GM12878 (cell line): ENCODE measurements around the gene TYW1B. TPM values are rescaled to one million over a fixed set of nuclear protein-coding genes. Genes with fewer than 3 reads are reported as not detected.
"Not testable (repeated sequence)": the region's sequence is repeated elsewhere in the genome, so short reads cannot be mapped to it uniquely, and the experiment has no call there.

Experiments
- ATAC-seq: fragments of 200-7000 bp; cut with Tn5 transposase; 3 replicates; pipeline ENCODE4 v1.9.1; 2020; ENCODE audit warnings: mild to moderate bottlenecking, moderate library complexity
- BruUV-seq: library from RNA; stranded (reverse); fragments of 400-500 nt; replicated peaks from 2 replicates; lab custom pipeline; 2021; lab: Mats Ljungman, UMichigan
- CTCF ChIA-PET: fragments of 300-600 bp; sonication (Branson Sonifier 250); formaldehyde crosslinking; extraction: SDS; loops from one replicate; lab custom pipeline; 2021; ENCODE audit warnings: inconsistent platforms; lab: Yijun Ruan, JAX
- POLR2A ChIA-PET: fragments of 350-600 bp; formaldehyde crosslinking; extraction: SDS; loops from one replicate; lab custom pipeline; 2021; ENCODE audit warnings: inconsistent platforms; lab: Charles Lee
- RAD21 ChIA-PET: fragments of 300-600 bp; sonication (Branson Sonifier 250); formaldehyde crosslinking; loops from one replicate; lab custom pipeline; 2023; ENCODE audit warnings: antibody characterized with exemption; ENCODE audit not compliant: unreplicated experiment; lab: Charles Lee
- SMC1A ChIA-PET: fragments of 300-600 bp; sonication (Branson Sonifier 250); formaldehyde crosslinking; loops from one replicate; lab custom pipeline; 2023; ENCODE audit not compliant: unreplicated experiment, uncharacterized antibody; lab: Charles Lee
- DNase-seq: peaks from one replicate; pipeline ENCODE4 v3.0.0-alpha.2; 2011; ENCODE audit warnings: low read depth, low spot score
- FAIRE-seq: peaks from 3 replicates; lab custom pipeline; 2011; peaks lifted over from hg19 to GRCh38; lab: Jason Lieb, UNC
- H2AFZ ChIP-seq: 2 replicates; pipeline ENCODE4 v1.6.0; 2011; ENCODE audit warnings: low read depth, low read length, control low read depth; ENCODE audit not compliant: control insufficient read depth
- H3K27ac ChIP-seq: 2 replicates; pipeline ENCODE4 v1.5.1; 2011; ENCODE audit warnings: control low read depth; ENCODE audit not compliant: control insufficient read depth, insufficient read depth
- H3K27me3 ChIP-seq, 2 experiments: replicated peaks in 1 of 2; 2 replicates each; pipeline versions ENCODE4 v1.6.0 to v1.6.1; 2011; ENCODE audit warnings: low read length in 1 of 2; ENCODE audit not compliant: control insufficient read depth in 2 of 2, insufficient read depth in 2 of 2
- H3K36me3 ChIP-seq, 2 experiments: 2 replicates each; pipeline ENCODE4 v1.5.1; 2011; ENCODE audit warnings: low read length in 1 of 2; ENCODE audit not compliant: control insufficient read depth in 2 of 2, insufficient read depth in 2 of 2
- H3K4me1 ChIP-seq: 2 replicates; pipeline ENCODE4 v1.6.1; 2011; ENCODE audit warnings: mild to moderate bottlenecking, low read length, moderate library complexity, mixed read lengths; ENCODE audit not compliant: control insufficient read depth, insufficient read depth
- H3K4me2 ChIP-seq: 2 replicates; pipeline ENCODE4 v1.6.0; 2011; ENCODE audit warnings: control low read depth; ENCODE audit not compliant: control insufficient read depth, insufficient read depth
- H3K4me3 ChIP-seq: fragments of 200-600 bp; sonication (generic); 2 replicates; pipeline ENCODE4 v1.5.1; 2016
- H3K79me2 ChIP-seq: 2 replicates; pipeline ENCODE4 v1.6.0; 2011; ENCODE audit warnings: low read length; ENCODE audit not compliant: control insufficient read depth, insufficient read depth
- H3K9ac ChIP-seq: 2 replicates; pipeline ENCODE4 v1.8.0; 2011; ENCODE audit warnings: low read length, control low read depth, mixed read lengths; ENCODE audit not compliant: control insufficient read depth, insufficient read depth
- H3K9me3 ChIP-seq: replicated peaks from 3 replicates; pipeline ENCODE4 v1.5.1; 2011; ENCODE audit warnings: mild to moderate bottlenecking, low read length; ENCODE audit not compliant: control insufficient read depth, insufficient read depth
- H4K20me1 ChIP-seq: 2 replicates; pipeline ENCODE4 v1.6.0; 2011; ENCODE audit not compliant: control insufficient read depth, insufficient read depth
- JUNB ChIP-seq: IDR thresholded peaks from 2 replicates; pipeline ENCODE4 v1.6.1; 2016; ENCODE audit warnings: antibody characterized with exemption, mild to moderate bottlenecking
- WGBS: methylation state at CpG from one replicate; pipeline ENCODE4 v1.1.6; 2016; ENCODE audit warnings: low lambda C conversion rate; ENCODE audit not compliant: insufficient replicate concordance, insufficient coverage; ENCODE audit errors: missing lambda C conversion rate; 5-methylcytosine and 5-hydroxymethylcytosine counted together
- in situ Hi-C: fragments of 300-500 bp; cut with MboI; formaldehyde crosslinking; loops from 9 replicates; pipeline ENCODE4 v1.14.3; 2018; ENCODE audit warnings: mixed read lengths
- intact Hi-C: fragments of 100-400 bp; cut with micrococcal nuclease; formaldehyde crosslinking; loops from one replicate; pipeline ENCODE4 v1.14.2; 2022; ENCODE audit not compliant: unreplicated experiment
- polyA plus RNA-seq, 11 experiments: library from polyadenylated mRNA; depleted of rRNA in 4 of 11; unstranded in 6 of 11; stranded (reverse) in 5 of 11; fragments of >200 nt; fragmentation: Nextera tagmentation in 4 of 11; fragmentation: Illumina TruSeq in 1 of 11; extraction: Ambion mirVana in 4 of 11; extraction: Trizol in 1 of 11; gene quantifications; 1 replicate in 1 of 11; 2 replicates in 10 of 11; pipeline versions ENCODE4 v1.2.1 to v1.2.3, GENCODE V29; 2011 to 2016; ENCODE audit warnings: inconsistent platforms in 2 of 11, missing spikeins in 2 of 11, low read depth in 1 of 11
- total RNA-seq, 4 experiments: library from RNA; depleted of rRNA in 3 of 4; stranded (reverse); fragments of >200 nt in 3 of 4; fragmentation: Illumina TruSeq in 1 of 4; extraction: Trizol in 1 of 4; gene quantifications; 2 replicates each; pipeline versions ENCODE4 v1.2.1 to v1.2.3, GENCODE V29; 2013 to 2021

The TYW1B gene
- total and polyA plus RNA-seq, 10 of the 15 experiments (the other 5 are each of a cell fraction or from before 2014, with no cell fraction given): 3.5 to 6.6 (median 5.3) TPM

DNA sequence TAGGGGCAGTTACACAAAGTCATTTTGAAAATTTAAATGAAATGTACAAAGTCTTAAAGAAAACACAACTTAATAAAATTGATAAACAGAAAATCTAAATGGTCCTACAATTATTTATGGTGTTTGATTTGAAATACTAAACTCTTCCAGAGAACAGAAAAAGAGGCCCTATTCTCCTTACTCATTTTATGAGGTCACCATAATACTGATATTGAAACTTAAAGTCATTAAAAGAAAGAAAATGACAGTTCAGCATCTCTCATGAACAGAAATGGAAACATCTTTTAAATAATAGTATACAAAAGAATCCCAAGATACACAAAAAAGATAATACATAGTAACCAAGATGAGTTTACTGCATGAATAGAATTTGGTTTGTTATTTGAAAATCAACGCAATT, 184.3 kb downstream of the TYW1B start:
- DNase-seq, BruUV-seq, H4K20me1 ChIP-seq, intact Hi-C loops, H3K27me3 ChIP-seq, FAIRE-seq, H3K9me3 ChIP-seq, H3K4me2 ChIP-seq, SMC1A ChIA-PET, ATAC-seq, H3K9ac ChIP-seq, POLR2A ChIA-PET, H3K79me2 ChIP-seq, RAD21 ChIA-PET, H3K4me1 ChIP-seq, in situ Hi-C loops, H2AFZ ChIP-seq, H3K36me3 ChIP-seq, H3K4me3 ChIP-seq, H3K27ac ChIP-seq: not testable (repeated sequence)
- CTCF ChIA-PET: interaction anchor here (0.8 kb wide), 1 partner anchor 238 kb away, joined by 3 read pairs; no protein-coding TSS in a partner anchor
- WGBS: 38% methylated on average over 1 of the region's 1 CpG
- peak; percentile 75 for TF ChIP-seq JUNB

DNA sequence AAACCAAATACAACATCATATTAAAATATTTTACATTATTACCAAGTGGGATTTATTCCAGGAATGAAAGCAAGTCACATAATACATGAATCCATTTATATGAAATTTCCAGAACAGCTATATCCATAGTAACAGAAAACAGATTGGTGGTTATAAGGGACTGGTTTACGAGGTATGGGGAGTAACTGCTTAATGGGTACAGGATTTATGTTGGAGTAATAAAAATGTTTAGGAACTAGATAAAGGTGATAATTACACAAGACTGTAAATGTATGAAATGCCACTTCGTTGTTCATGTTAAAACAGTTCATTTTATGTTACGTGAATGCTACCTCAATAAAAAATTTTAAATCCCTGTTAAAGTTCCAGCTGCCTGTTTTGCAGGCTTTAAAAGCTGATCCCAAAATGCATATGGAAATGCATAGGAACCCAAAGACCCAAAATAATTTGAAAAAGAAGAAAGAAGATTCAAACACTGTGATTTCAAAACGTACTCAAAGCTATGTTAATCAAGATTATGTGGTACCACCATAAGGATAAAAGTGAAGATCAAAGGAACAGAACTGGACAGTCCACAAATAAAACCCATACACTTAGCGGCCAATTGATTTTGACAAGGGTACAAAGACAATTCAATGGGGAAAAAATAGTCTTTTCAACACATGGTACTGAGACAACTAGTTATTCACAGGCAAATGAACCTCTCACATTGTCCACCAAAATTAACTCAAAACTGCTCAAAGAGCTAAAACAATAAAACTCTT, 186.3 kb downstream of the TYW1B start:
- POLR2A ChIA-PET, DNase-seq, H3K4me3 ChIP-seq, SMC1A ChIA-PET, H3K36me3 ChIP-seq, ATAC-seq, H3K79me2 ChIP-seq, H3K27ac ChIP-seq, H3K4me2 ChIP-seq, H3K9ac ChIP-seq, H3K9me3 ChIP-seq, H4K20me1 ChIP-seq, FAIRE-seq, in situ Hi-C loops, BruUV-seq, H3K4me1 ChIP-seq, H2AFZ ChIP-seq, CTCF ChIA-PET, H3K27me3 ChIP-seq, intact Hi-C loops: not testable (repeated sequence)
- 83% methylated on average over 5 of the region's 5 CpGs for WGBS
- RAD21 ChIA-PET: interaction anchor here (0.6 kb wide), 1 partner anchor 144 kb away, joined by 3 read pairs; no protein-coding TSS in a partner anchor

DNA sequence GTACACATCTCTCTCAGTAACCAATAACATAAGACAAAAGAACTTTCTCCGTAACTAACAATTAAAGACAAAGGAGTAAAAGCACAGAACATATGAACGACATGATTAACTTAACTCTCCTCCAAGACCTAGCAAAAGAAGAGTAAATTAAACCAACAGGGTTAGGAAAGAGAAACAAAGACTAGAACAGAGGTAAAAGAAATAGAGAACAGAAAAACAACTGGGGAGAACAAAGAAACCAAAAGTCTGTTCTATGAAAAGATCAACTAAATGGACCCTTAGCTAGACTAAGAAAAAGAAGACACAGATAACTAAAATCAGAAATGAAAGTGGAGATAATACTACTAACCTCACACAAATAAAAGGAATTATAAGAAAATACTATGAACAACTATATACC, 187.3 kb downstream of the TYW1B start:
- POLR2A ChIA-PET, H2AFZ ChIP-seq, H3K4me1 ChIP-seq, H3K36me3 ChIP-seq, H3K4me2 ChIP-seq, H3K4me3 ChIP-seq, FAIRE-seq, H3K79me2 ChIP-seq, BruUV-seq, CTCF ChIA-PET, H4K20me1 ChIP-seq, DNase-seq, in situ Hi-C loops, H3K9me3 ChIP-seq, SMC1A ChIA-PET, H3K27ac ChIP-seq, H3K27me3 ChIP-seq, H3K9ac ChIP-seq, intact Hi-C loops: not testable (repeated sequence)
- RAD21 ChIA-PET: interaction anchor here (0.6 kb wide), 1 partner anchor 145 kb away, joined by 3 read pairs; no protein-coding TSS in a partner anchor
- peak; percentile 75 for ATAC-seq
- WGBS: 97% methylated on average over 2 of the region's 2 CpGs
